Measurements from ENCODE around the gene IFIT3. TPM values are rescaled to one million over a fixed set of nuclear protein-coding genes. Genes with fewer than 3 reads are reported as not detected.

IFIT3 gene
- total RNA-seq, 1 experiment from 2014 or later = 7.2 TPM

- no TSS peak for BruUV-seq (replicated peaks)
Observed at GRCh38 chr10:89303161-89303560, 24.6 kb upstream of the IFIT3 start.

GRCh38 chr10:89304026-89304425, 23.8 kb upstream of the IFIT3 start:
- Histone ChIP-seq H3K9me2 (ENCODE audit: insufficient read depth) (no peaks in the 10 kb centered on the region), H3K4me2 (peak overlapping the region; percentile 77), H4K20me1 (ENCODE audit: insufficient read depth) (no peaks in the 10 kb centered on the region), H3K9me3 (ENCODE audit: insufficient read depth, low read depth) (no peaks in the 10 kb centered on the region; the same call in 1 of the 2 replicates), H3K36me3 (ENCODE audit: low read depth) (peaks cover 6% of the 10 kb centered on the region; the same call in 1 of the 2 replicates), H3K27me3 (ENCODE audit: insufficient read depth, low read depth) (no peaks in the 10 kb centered on the region), H3F3A (ENCODE audit: insufficient read depth, low read depth) (peaks cover 12% of the 10 kb centered on the region; the same call in 1 of the 2 replicates), H3K27ac (no peak overlapping the region), H2AFZ (no peak overlapping the region), H3K4me3 (peak overlapping the region; percentile 59; the same call in 1 of the 2 replicates), H3K4me1 (replicated peaks; ENCODE audit: insufficient read depth) (peaks cover 37% of the 10 kb centered on the region), H3K79me2 (ENCODE audit: low read depth) (no peaks in the 10 kb centered on the region)
- DNase-seq = no peak
- ChIA-PET CTCF (interaction anchor here (0.6 kb wide), 1 partner anchor 647 kb away, joined by 4 read pairs; no protein-coding TSS in a partner anchor), POLR2A (ENCODE audit: unreplicated experiment) (no interaction called here)
- intact Hi-C loops (cut with micrococcal nuclease; ENCODE audit: unreplicated experiment) = no loop called here
- TF ChIP-seq CTCF (conservative IDR thresholded peaks at IDR 0.05) (no peak), EZH2 (IDR thresholded peaks at IDR 0.05; ENCODE audit: low read depth) (no peak)
- BruUV-seq (replicated peaks) = no TSS peak

More at GRCh38 chr10:89303161-89303560, 24.6 kb upstream of the IFIT3 start:
- Histone ChIP-seq H3K4me1 (replicated peaks; ENCODE audit: insufficient read depth) (peaks cover 37% of the 10 kb centered on the region), H3K9me2 (ENCODE audit: insufficient read depth) (no peaks in the 10 kb centered on the region), H4K20me1 (ENCODE audit: insufficient read depth) (no peaks in the 10 kb centered on the region), H3K4me2 (peak overlapping the region; percentile 77), H3F3A (ENCODE audit: insufficient read depth, low read depth) (peaks cover 12% of the 10 kb centered on the region; the same call in 1 of the 2 replicates), H3K79me2 (ENCODE audit: low read depth) (no peaks in the 10 kb centered on the region), H2AFZ (no peak overlapping the region), H3K9me3 (ENCODE audit: insufficient read depth, low read depth) (no peaks in the 10 kb centered on the region; the same call in 1 of the 2 replicates), H3K36me3 (ENCODE audit: low read depth) (peaks cover 6% of the 10 kb centered on the region; the same call in 1 of the 2 replicates), H3K27ac (peak overlapping the region; percentile 89), H3K4me3 (peak overlapping the region; percentile 59; the same call in 1 of the 2 replicates), H3K27me3 (ENCODE audit: insufficient read depth, low read depth) (no peaks in the 10 kb centered on the region)
- POLR2A ChIA-PET (ENCODE audit: unreplicated experiment) = interaction anchor here (0.6 kb wide), 1 partner anchor 50 kb away, joined by 4 read pairs; no protein-coding TSS in a partner anchor
- no peak for DNase-seq
- CTCF ChIA-PET = no interaction called here
- intact Hi-C loops (cut with micrococcal nuclease; ENCODE audit: unreplicated experiment) = no loop called here
- TF ChIP-seq EZH2 (IDR thresholded peaks at IDR 0.05; ENCODE audit: low read depth) (no peak), CTCF (conservative IDR thresholded peaks at IDR 0.05) (no peak)

GRCh38 chr10:89304446-89304845, 23.4 kb upstream of the IFIT3 start:
- POLR2A ChIA-PET (ENCODE audit: unreplicated experiment) = no interaction called here

More at GRCh38 chr10:89304446-89304845, 23.4 kb upstream of the IFIT3 start:
- DNase-seq = no peak
- no peaks in the 10 kb centered on the region; the same call in 1 of the 2 replicates for H3K9me3 ChIP-seq (ENCODE audit: insufficient read depth, low read depth)
- TF ChIP-seq CTCF (conservative IDR thresholded peaks at IDR 0.05) (no peak), EZH2 (IDR thresholded peaks at IDR 0.05; ENCODE audit: low read depth) (no peak)
- CTCF ChIA-PET = interaction anchor here (0.6 kb wide), 1 partner anchor 647 kb away, joined by 4 read pairs; no protein-coding TSS in a partner anchor
- H2AFZ ChIP-seq = no peak overlapping the region
- H3K4me2 ChIP-seq = peak overlapping the region; percentile 77; the same call in 1 of the 2 replicates
- H3K27ac ChIP-seq = no peak overlapping the region
- H3K27me3 ChIP-seq (ENCODE audit: insufficient read depth, low read depth) = no peaks in the 10 kb centered on the region
- peaks cover 6% of the 10 kb centered on the region; the same call in 1 of the 2 replicates for H3K36me3 ChIP-seq (ENCODE audit: low read depth)
- H3K9me2 ChIP-seq (ENCODE audit: insufficient read depth) = no peaks in the 10 kb centered on the region
- no peaks in the 10 kb centered on the region for H4K20me1 ChIP-seq (ENCODE audit: insufficient read depth)
- H3K4me1 ChIP-seq (replicated peaks; ENCODE audit: insufficient read depth) = peaks cover 37% of the 10 kb centered on the region
- H3F3A ChIP-seq (ENCODE audit: insufficient read depth, low read depth) = peaks cover 12% of the 10 kb centered on the region; the same call in 1 of the 2 replicates
- H3K79me2 ChIP-seq (ENCODE audit: low read depth) = no peaks in the 10 kb centered on the region
- intact Hi-C loops (cut with micrococcal nuclease; ENCODE audit: unreplicated experiment) = no loop called here
- no TSS peak for BruUV-seq (replicated peaks)
- no peak overlapping the region for H3K4me3 ChIP-seq
